UCSD-AML1 (cell line): Measurements from ENCODE around the gene CCN2.

Experiments used
- DNase-seq: peaks from one replicate; lab custom pipeline; 2025; ENCODE audit not compliant: unreplicated experiment; lab: John Stamatoyannopoulos, UW

The CCN2 gene

GRCh38 chr6:131950767-131951575, at the start of gene CCN2:
Gene CCN2, minus strand, starts transcription at chr6:131951372. Its CDS starts 200 bp downstream, at chr6:131951172.
- DNase-seq = no peak

GRCh38 chr6:132000296-132000695, 49.1 kb upstream of the CCN2 start:
- no peak for DNase-seq

GRCh38 chr6:131999545-132000146, 48.5 kb upstream of the CCN2 start:
- no peak for DNase-seq

GRCh38 chr6:131998255-131998982, 47.2 kb upstream of the CCN2 start:
- DNase-seq = no peak

GRCh38 chr6:131997429-131998153, 46.4 kb upstream of the CCN2 start:
- no peak for DNase-seq

GRCh38 chr6:131995917-131996316, 44.7 kb upstream of the CCN2 start:
- DNase-seq = no peak

GRCh38 chr6:131992557-131992956, 41.4 kb upstream of the CCN2 start:
- no peak for DNase-seq

- DNase-seq = no peak
Measured at GRCh38 chr6:131989036-131989435, 37.9 kb upstream of the CCN2 start.

- DNase-seq = no peak
Measured at GRCh38 chr6:131982740-131983259, 31.6 kb upstream of the CCN2 start.

GRCh38 chr6:131981624-131981978, 30.4 kb upstream of the CCN2 start:
- DNase-seq = no peak

GRCh38 chr6:131980791-131981623, 29.8 kb upstream of the CCN2 start:
- DNase-seq = no peak

GRCh38 chr6:131980338-131980790, 29.2 kb upstream of the CCN2 start:
- no peak for DNase-seq

- DNase-seq = no peak
Measured at GRCh38 chr6:131979515-131980337, 28.6 kb upstream of the CCN2 start.

- DNase-seq = no peak
Measured at GRCh38 chr6:131978522-131978921, 27.4 kb upstream of the CCN2 start.

- DNase-seq = no peak
Measured at GRCh38 chr6:131976545-131977061, 25.4 kb upstream of the CCN2 start.

- DNase-seq = no peak
Measured at GRCh38 chr6:131972741-131973140, 21.6 kb upstream of the CCN2 start.

- no peak for DNase-seq
Measured at GRCh38 chr6:131970076-131970859, 19.1 kb upstream of the CCN2 start.

GRCh38 chr6:131968656-131969055, 17.5 kb upstream of the CCN2 start:
- no peak for DNase-seq
